Measurements from ENCODE around the gene STXBP3. TPM values are rescaled to one million over a fixed set of nuclear protein-coding genes. Genes with fewer than 3 reads are reported as not detected.

The STXBP3 gene
- total and polyA plus RNA-seq, 2 of the 4 experiments (the other 2 are of a cell fraction), result 19.1 to 19.7 TPM

DNA sequence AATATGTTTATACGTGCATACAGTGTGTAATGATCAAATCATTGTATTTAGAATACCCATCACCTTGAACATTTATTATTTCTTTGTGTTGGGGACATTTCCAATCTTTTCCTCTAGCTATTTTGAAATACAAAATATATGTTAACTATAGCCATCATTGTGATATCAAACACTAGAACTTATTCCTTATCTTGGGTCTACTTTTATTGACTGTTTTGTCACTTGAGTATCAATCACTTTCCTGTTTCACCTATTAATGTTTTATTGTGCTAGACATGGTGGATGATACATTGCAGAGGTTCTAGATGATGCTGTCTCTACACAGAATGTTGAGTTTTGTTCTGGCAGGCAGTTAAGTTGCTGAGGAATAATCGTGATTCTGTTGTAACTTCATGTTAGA, 45.9 kb downstream of the STXBP3 start:
- H3K9ac ChIP-seq (ENCODE audit: low read depth, low read length), result no peak overlapping the region
- no peak overlapping the region for H4K5ac ChIP-seq (ENCODE audit: low read depth, low read length)
- no peak overlapping the region for H4K91ac ChIP-seq (ENCODE audit: insufficient read depth, low read depth, low read length)
- H3K56ac ChIP-seq (ENCODE audit: extremely low read depth, insufficient read depth, low read length), result no peak overlapping the region
- H3K18ac ChIP-seq (ENCODE audit: low read depth, low read length), result no peak overlapping the region
- H3K9me3 ChIP-seq (ENCODE audit: control insufficient read depth, insufficient read depth, low read length), result peaks cover 5% of the 10 kb centered on the region; the same call in 1 of the 2 replicates
- DNase-seq (no peak), ATAC-seq (ENCODE audit: low read depth) (no peak)
- no peak overlapping the region for H2BK120ac ChIP-seq (ENCODE audit: low read depth, low read length)
- intact Hi-C loops (cut with micrococcal nuclease) (no loop called here), in situ Hi-C loops (cut with MboI; ENCODE audit: low sequenced_read_pairs) (no loop called here), dilution Hi-C loops (cut with HindIII; ENCODE audit: low sequenced_read_pairs, unreplicated experiment) (no loop called here)
- peaks cover 13% of the 10 kb centered on the region for H3K36me3 ChIP-seq (ENCODE audit: control insufficient read depth, insufficient read depth, low read length)
- no peak overlapping the region for H2AK5ac ChIP-seq (ENCODE audit: low read depth, low read length)
- H2AK9ac ChIP-seq (replicated peaks; ENCODE audit: low read depth, low read length, poor library complexity), result no peak overlapping the region
- H3K4me3 ChIP-seq (ENCODE audit: insufficient read depth, low read depth, low read length), result no peak overlapping the region
- no TSS peak for BruUV-seq (replicated peaks)
- H2BK5ac ChIP-seq (ENCODE audit: low read depth, low read length, poor library complexity, severe bottlenecking), result no peak overlapping the region
- TF ChIP-seq, protein P1, sequence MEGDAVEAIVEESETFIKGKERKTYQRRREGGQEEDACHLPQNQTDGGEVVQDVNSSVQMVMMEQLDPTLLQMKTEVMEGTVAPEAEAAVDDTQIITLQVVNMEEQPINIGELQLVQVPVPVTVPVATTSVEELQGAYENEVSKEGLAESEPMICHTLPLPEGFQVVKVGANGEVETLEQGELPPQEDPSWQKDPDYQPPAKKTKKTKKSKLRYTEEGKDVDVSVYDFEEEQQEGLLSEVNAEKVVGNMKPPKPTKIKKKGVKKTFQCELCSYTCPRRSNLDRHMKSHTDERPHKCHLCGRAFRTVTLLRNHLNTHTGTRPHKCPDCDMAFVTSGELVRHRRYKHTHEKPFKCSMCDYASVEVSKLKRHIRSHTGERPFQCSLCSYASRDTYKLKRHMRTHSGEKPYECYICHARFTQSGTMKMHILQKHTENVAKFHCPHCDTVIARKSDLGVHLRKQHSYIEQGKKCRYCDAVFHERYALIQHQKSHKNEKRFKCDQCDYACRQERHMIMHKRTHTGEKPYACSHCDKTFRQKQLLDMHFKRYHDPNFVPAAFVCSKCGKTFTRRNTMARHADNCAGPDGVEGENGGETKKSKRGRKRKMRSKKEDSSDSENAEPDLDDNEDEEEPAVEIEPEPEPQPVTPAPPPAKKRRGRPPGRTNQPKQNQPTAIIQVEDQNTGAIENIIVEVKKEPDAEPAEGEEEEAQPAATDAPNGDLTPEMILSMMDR (conservative IDR thresholded peaks at IDR 0.05; ENCODE audit: low read depth, low read length), result no peak
- TF ChIP-seq MAZ (IDR thresholded peaks at IDR 0.05; ENCODE audit: borderline replicate concordance, low read depth, low read length) (no peak), BHLHE40 (IDR thresholded peaks at IDR 0.05; ENCODE audit: low read depth, low read length) (no peak)
- no peak overlapping the region for H2BK20ac ChIP-seq (ENCODE audit: low read depth, low read length)
- no peak overlapping the region for H3K4me2 ChIP-seq (ENCODE audit: low read depth, low read length)
- no peak overlapping the region for H2BK15ac ChIP-seq (ENCODE audit: low read depth, low read length)
- peaks cover 0 to 3% of the 10 kb centered on the region in 2 experiments; a peak in 2 of 4 replicates for H3K79me1 ChIP-seq (ENCODE audit: low read depth in 1 of 2, low read length in 2 of 2)
- no CpG with 5 or more reads among the region's 2 CpGs for WGBS, 2 experiments (ENCODE audit: extremely low coverage in 2 of 2, insufficient read length in 1 of 2)
- no peaks in the 10 kb centered on the region for H3K9me1 ChIP-seq (ENCODE audit: insufficient read depth, low read length)
- POLR2A ChIA-PET (ENCODE audit: unreplicated experiment), result interaction anchor here (0.6 kb wide), 1 partner anchor 46 kb away, joined by 10 read pairs; the partner anchor contains the start of gene STXBP3
- CTCF ChIA-PET, result interaction anchor here (0.6 kb wide), 1 partner anchor 87 kb away, joined by 3 read pairs; no protein-coding TSS in a partner anchor
- H4K20me1 ChIP-seq (ENCODE audit: insufficient read depth, low read length), result no peaks in the 10 kb centered on the region
- H3K4me1 ChIP-seq (ENCODE audit: control insufficient read depth, insufficient read depth, low read length), result no peaks in the 10 kb centered on the region
- H3K27me3 ChIP-seq (ENCODE audit: control insufficient read depth, insufficient read depth, low read length), result no peaks in the 10 kb centered on the region
- no peak overlapping the region for H4K8ac ChIP-seq (ENCODE audit: low read depth in 2 of 2, low read length in 2 of 2)
- no peak overlapping the region for H3K27ac ChIP-seq (ENCODE audit: insufficient read depth, low read length)
- no peak overlapping the region for H3K23ac ChIP-seq (ENCODE audit: low read depth, low read length)
- H2AFZ ChIP-seq (replicated peaks; ENCODE audit: low read length, poor library complexity), result no peak overlapping the region
- no peak overlapping the region for H3K14ac ChIP-seq (replicated peaks; ENCODE audit: low read depth, low read length)
- no peak overlapping the region for H3K4ac ChIP-seq (ENCODE audit: low read depth, low read length)

Data from IMR-90 (cell line).